GM18517 (cell line): Measurements from ENCODE around the gene SPRR3.

Source experiments
- ATAC-seq: cut with Tn5 transposase; IDR thresholded peaks from one replicate; pipeline ENCODE4 v1.9.1; 2021; ENCODE audit warnings: mild to moderate bottlenecking, moderate library complexity; ENCODE audit not compliant: unreplicated experiment

SPRR3 gene

GRCh38 chr1:153001382-153001781 lies at the start of gene SPRR3:
Gene SPRR3 (plus strand): TSS chr1:153001749. CDS start chr1:153003021, 1,272 bp downstream.
- ATAC-seq = no peak

- no peak for ATAC-seq
Measured at GRCh38 chr1:152953761-152954160, 47.8 kb upstream of the SPRR3 start.

- ATAC-seq = no peak
Measured at GRCh38 chr1:152954436-152954835, 47.1 kb upstream of the SPRR3 start.

- no peak for ATAC-seq
Measured at GRCh38 chr1:152957561-152957960, 44.0 kb upstream of the SPRR3 start.

GRCh38 chr1:152959273-152959672 lies 42.3 kb upstream of the SPRR3 start:
- no peak for ATAC-seq

- ATAC-seq = no peak
Measured at GRCh38 chr1:152959801-152960451, 41.6 kb upstream of the SPRR3 start.

- no peak for ATAC-seq
Measured at GRCh38 chr1:152960452-152961044, 41.0 kb upstream of the SPRR3 start.

- ATAC-seq = no peak
Measured at GRCh38 chr1:152961226-152961891, 40.2 kb upstream of the SPRR3 start.

GRCh38 chr1:152962876-152963415 lies 38.6 kb upstream of the SPRR3 start:
- no peak for ATAC-seq

- ATAC-seq = no peak
Measured at GRCh38 chr1:152964536-152964935, 37.0 kb upstream of the SPRR3 start.

- ATAC-seq = no peak
Measured at GRCh38 chr1:152965853-152966252, 35.7 kb upstream of the SPRR3 start.

- ATAC-seq = no peak
Measured at GRCh38 chr1:152967201-152967600, 34.3 kb upstream of the SPRR3 start.

- peak; percentile 96 for ATAC-seq
Measured at GRCh38 chr1:152968248-152968647, 33.3 kb upstream of the SPRR3 start.

GRCh38 chr1:152969036-152969435 lies 32.5 kb upstream of the SPRR3 start:
- no peak for ATAC-seq

- no peak for ATAC-seq
Measured at GRCh38 chr1:152970495-152970894, 31.1 kb upstream of the SPRR3 start, which contains the start of gene SPRR4. Gene SPRR4 (plus strand): TSS chr1:152970648. CDS start chr1:152971891, 1,243 bp downstream.

GRCh38 chr1:152972196-152972886 lies 29.2 kb upstream of the SPRR3 start:
- no peak for ATAC-seq

- no peak for ATAC-seq
Measured at GRCh38 chr1:152976688-152977087, 24.9 kb upstream of the SPRR3 start.

- ATAC-seq = no peak
Measured at GRCh38 chr1:152977614-152978013, 23.9 kb upstream of the SPRR3 start.

GRCh38 chr1:152980676-152981075 lies 20.9 kb upstream of the SPRR3 start:
- no peak for ATAC-seq

- no peak for ATAC-seq
Measured at GRCh38 chr1:152981146-152981871, 20.2 kb upstream of the SPRR3 start.

GRCh38 chr1:152982076-152982475 lies 19.5 kb upstream of the SPRR3 start:
- no peak for ATAC-seq
